Pancreas (tissue), 10 donors: ENCODE data around the gene CCT6B. TPM values are rescaled to one million over a fixed set of nuclear protein-coding genes. Genes with fewer than 3 reads are reported as not detected.

Experiments
- ATAC-seq, 4 donors: fragments of 200-7000 bp; cut with Tn5 transposase; one replicate each; pipeline versions ENCODE4 v1.8.0 to v1.9.1; 2020; ENCODE audit warnings: mild to moderate bottlenecking in 4 of 4, moderate library complexity in 4 of 4
- DNase-seq, 6 donors: peaks; one replicate each; pipeline ENCODE4 v3.0.0-alpha.2; 2020
- FAIRE-seq: peaks from 2 replicates; lab custom pipeline; 2012; peaks lifted over from hg19 to GRCh38; lab: Jason Lieb, UNC
- H3K27ac ChIP-seq, 4 donors: fragments of 200-600 bp; sonication (generic); 1 replicate in 3 of 4; 2 replicates in 1 of 4; pipeline versions ENCODE4 v1.5.0 to v1.8.0; 2020
- H3K27me3 ChIP-seq, 4 donors: fragments of 200-600 bp; one replicate each; pipeline ENCODE4 v1.8.0; 2021
- H3K36me3 ChIP-seq, 3 donors: fragments of 200-600 bp; sonication (generic) in 1 of 3; one replicate each; pipeline versions ENCODE4 v1.5.0 to v1.8.0; 2020 to 2021
- H3K4me1 ChIP-seq, 3 donors: fragments of 200-600 bp; one replicate each; pipeline ENCODE4 v1.8.0; 2021
- H3K4me3 ChIP-seq, 4 donors: fragments of 200-600 bp; sonication (generic) in 2 of 4; one replicate each; pipeline versions ENCODE4 v1.5.0 to v1.8.0; 2020 to 2021
- H3K9me3 ChIP-seq, 4 donors: fragments of 200-600 bp; one replicate each; pipeline ENCODE4 v1.8.0; 2021
- CTCF ChIP-seq, 4 donors: fragments of 200-600 bp; sonication (generic) in 3 of 4; IDR thresholded peaks; one replicate each; pipeline versions ENCODE4 v1.5.0 to v1.8.0; 2021; ENCODE audit warnings: antibody characterized with exemption in 4 of 4
- WGBS, 2 donors: extraction: QIAGEN DNeasy Blood & Tissue Kit; methylation state at CpG; one replicate each; pipeline ENCODE4 v1.1.7; 2013; 5-methylcytosine and 5-hydroxymethylcytosine counted together
- intact Hi-C, 3 donors: fragments of 100-400 bp; cut with DNase I; formaldehyde crosslinking; loops; one replicate each; pipeline versions ENCODE4 v1.11.1 to v1.14.2; 2022
- polyA plus RNA-seq, 2 donors: library from polyadenylated mRNA; stranded (reverse); fragments of 200-250 nt; gene quantifications; one replicate each; pipeline ENCODE4 v1.2.3, GENCODE V29; 2013
- total RNA-seq, 6 donors: library from RNA; stranded (reverse); fragmentation: NEBNext Ultra II Directional in 4 of 6; extraction: Animal tissue kit (Norgen Biotek cat#: 25700) in 4 of 6; gene quantifications; one replicate each; pipeline versions ENCODE4 v1.2.1 to v1.2.4, GENCODE V29; 2021 to 2023
- donor health status: healthy with polysubstance abuse.
- donor health status: DM: no; HTN: no; CAD: no; lungs with moderate emphysema.
- donor health status: DM: no; HTN: no; CAD: no.
- donor health status: control.
- donor health status: control.
- donor health status: Bipolar disorder and iron deficiency.
- donor health status: DM: yes; HTN: yes; CAD: no.
- donor health status: DM: no; HTN: no; CAD: no.
- donor health status: DM: no; HTN: no; CAD: no.
- donor health status: DM: yes; HTN: yes; CAD: no.

Gene CCT6B
- total and polyA plus RNA-seq, 8 donors, result 0.68 to 4.0 (median 1.3) TPM

- Histone ChIP-seq H3K27ac (peak overlapping the region; percentile 98 to 99 (median 98)), H3K4me1 (peaks cover 0 to 13% (median 0%) of the 10 kb centered on the region in 3 donors), H3K4me3 (peak overlapping the region; percentile 85 to 96 (median 91)), H3K9me3 (no peaks in the 10 kb centered on the region), H3K36me3 (peaks cover 0 to 3% (median 0%) of the 10 kb centered on the region in 3 donors), H3K27me3 (no peaks in the 10 kb centered on the region)
- no peak for DNase-seq
- TF ChIP-seq CTCF (IDR thresholded peaks at IDR 0.05), result no peak
- intact Hi-C loops, result no loop called here
- ATAC-seq, result peak in 2 of 4 donors; percentile 2 to 4
- WGBS, 2 donors, result 5 to 6% methylated on average over 8 of the region's 8 CpGs
- no peak for FAIRE-seq
Measured at GRCh38 chr17:34981538-34982241, 20.4 kb upstream of the CCT6B start.

- no peak for FAIRE-seq
- H3K27me3 ChIP-seq, result no peaks in the 10 kb centered on the region
- peak overlapping the region; percentile 85 to 96 (median 91) for H3K4me3 ChIP-seq
- no peaks in the 10 kb centered on the region for H3K36me3 ChIP-seq
- peak; percentile 86 to 92 (median 90) for ATAC-seq
- H3K27ac ChIP-seq, result peak overlapping the region; percentile 98 to 99 (median 98)
- WGBS, 2 donors, result 0 to 2% methylated on average over 11 to 69 of the region's 69 CpGs
- peak in 1 of 4 donors; percentile 10 for TF ChIP-seq CTCF (IDR thresholded peaks at IDR 0.05)
- H3K9me3 ChIP-seq, result no peaks in the 10 kb centered on the region
- peaks cover 0 to 13% (median 0%) of the 10 kb centered on the region in 3 donors for H3K4me1 ChIP-seq
- DNase-seq, result peak; percentile 60 to 87 (median 73)
- intact Hi-C loops, result no loop called here
Measured at GRCh38 chr17:34980681-34981537, 19.6 kb upstream of the CCT6B start.

- Histone ChIP-seq H3K9me3 (no peaks in the 10 kb centered on the region), H3K27ac (peak within 1 kb of the TSS; percentile 98 to 99 (median 98)), H3K4me3 (peak within 1 kb of the TSS; percentile 85 to 96 (median 91)), H3K27me3 (no peaks in the 10 kb centered on the region), H3K4me1 (peaks cover 0 to 13% (median 0%) of the 10 kb centered on the region in 3 donors), H3K36me3 (no peaks in the 10 kb centered on the region)
- intact Hi-C loops, result no loop called here
- no peak for TF ChIP-seq CTCF (IDR thresholded peaks at IDR 0.05)
- no peak for FAIRE-seq
- 1% methylated on average over 28 to 39 of the region's 39 CpGs for WGBS, 2 donors
- DNase-seq, result peak; percentile 93 to 98 (median 95)
- peak; percentile 88 to 94 (median 92) for ATAC-seq
Measured at GRCh38 chr17:34980353-34980680, 19.1 kb upstream of the CCT6B start, which contains the start of gene LIG3. Gene LIG3, plus strand, starts transcription at chr17:34980512. Its CDS starts 2,494 bp downstream, at chr17:34983006.

- Histone ChIP-seq H3K27me3 (no peaks in the 10 kb centered on the region), H3K4me1 (peaks cover 0 to 13% (median 0%) of the 10 kb centered on the region in 3 donors), H3K36me3 (no peaks in the 10 kb centered on the region), H3K27ac (peak overlapping the region; percentile 98 to 99 (median 98)), H3K4me3 (peak overlapping the region; percentile 85 to 96 (median 91)), H3K9me3 (no peaks in the 10 kb centered on the region)
- DNase-seq, result no peak
- no peak for TF ChIP-seq CTCF (IDR thresholded peaks at IDR 0.05)
- 21 to 24% methylated on average over 15 of the region's 15 CpGs for WGBS, 2 donors
- FAIRE-seq, result no peak
- no peak for ATAC-seq
- intact Hi-C loops, result no loop called here
Measured at GRCh38 chr17:34979650-34980352, 18.5 kb upstream of the CCT6B start.
